ENCODE data around the gene FARP1. TPM values are rescaled to one million over a fixed set of nuclear protein-coding genes. Genes with fewer than 3 reads are reported as not detected.
A peak's percentile ranks its signal among the peaks of the same experiment; 100 is the strongest.

The FARP1 gene
- total RNA-seq, 2 donors from 2014 or later = 89.5 to 93.6 TPM

- Histone ChIP-seq H3K4me1 (peaks cover 44% of the 10 kb centered on the region), H3K27me3 (no peaks in the 10 kb centered on the region), H3K4me3 (no peak overlapping the region), H3K9me3 (no peaks in the 10 kb centered on the region), H3K27ac (peak overlapping the region in 2 of 4 donors; percentile 6 to 24), H3K36me3 (replicated peaks in 1 of 2; ENCODE audit: insufficient read depth in 1 of 2, low read depth in 2 of 2) (no peaks in the 10 kb centered on the region)
- DNase-seq = no peak
- TF ChIP-seq CTCF (IDR thresholded peaks at IDR 0.05) = no peak
- no peak for ATAC-seq
- 82 to 83% methylated on average over 5 of the region's 5 CpGs for WGBS, 2 donors
- intact Hi-C loops (cut with DNase I) = no loop called here
Measured at GRCh38 chr13:98200211-98200878, 57.5 kb downstream of the FARP1 start.

GRCh38 chr13:98201189-98201588 lies 58.3 kb downstream of the FARP1 start:
- H3K9me3 ChIP-seq = no peaks in the 10 kb centered on the region
- ATAC-seq (no peak), DNase-seq (no peak)
- H3K36me3 ChIP-seq (replicated peaks in 1 of 2; ENCODE audit: insufficient read depth in 1 of 2, low read depth in 2 of 2) = no peaks in the 10 kb centered on the region
- no peak overlapping the region for H3K4me3 ChIP-seq
- no peak overlapping the region for H3K27ac ChIP-seq
- TF ChIP-seq CTCF (IDR thresholded peaks at IDR 0.05) (no peak), POLR2A (IDR thresholded peaks at IDR 0.05) (no peak)
- WGBS, 2 donors = 86 to 90% methylated on average over 8 of the region's 8 CpGs
- intact Hi-C loops (cut with DNase I) = no loop called here
- no peaks in the 10 kb centered on the region for H3K27me3 ChIP-seq
- peaks cover 42% of the 10 kb centered on the region for H3K4me1 ChIP-seq

- WGBS, 2 donors = 24 to 35% methylated on average over 6 of the region's 6 CpGs
- Histone ChIP-seq H3K36me3 (replicated peaks in 1 of 2; ENCODE audit: insufficient read depth in 1 of 2, low read depth in 2 of 2) (no peaks in the 10 kb centered on the region), H3K27me3 (no peaks in the 10 kb centered on the region), H3K4me1 (peaks cover 39% of the 10 kb centered on the region), H3K4me3 (no peak overlapping the region), H3K9me3 (no peaks in the 10 kb centered on the region), H3K27ac (peak overlapping the region in 3 of 4 donors; percentile 10 to 57 (median 14))
- TF ChIP-seq CTCF (IDR thresholded peaks at IDR 0.05) (no peak), POLR2A (IDR thresholded peaks at IDR 0.05) (no peak)
- DNase-seq (peak in 1 of 4 donors; percentile 25), ATAC-seq (no peak)
- intact Hi-C loops (cut with DNase I) = no loop called here
Measured at GRCh38 chr13:98201984-98202383, 59.1 kb downstream of the FARP1 start.

GRCh38 chr13:98203646-98204326 lies 60.9 kb downstream of the FARP1 start:
- no peak for TF ChIP-seq POLR2A (IDR thresholded peaks at IDR 0.05)
- TF ChIP-seq CTCF (IDR thresholded peaks at IDR 0.05) = no peak
- H3K27me3 ChIP-seq = no peaks in the 10 kb centered on the region
- H3K36me3 ChIP-seq (replicated peaks in 1 of 2; ENCODE audit: insufficient read depth in 1 of 2, low read depth in 2 of 2) = no peaks in the 10 kb centered on the region
- ATAC-seq (no peak), DNase-seq (no peak)
- H3K9me3 ChIP-seq = no peaks in the 10 kb centered on the region
- intact Hi-C loops (cut with DNase I) = no loop called here
- WGBS, 2 donors = 84 to 93% methylated on average over 8 of the region's 8 CpGs
- H3K4me3 ChIP-seq = no peak overlapping the region
- no peak overlapping the region for H3K27ac ChIP-seq
- H3K4me1 ChIP-seq = peaks cover 37% of the 10 kb centered on the region

Measured in body of pancreas (tissue), 4 donors.